K562 (cell line): ENCODE measurements around the gene FBXW8. TPM values are rescaled to one million over a fixed set of nuclear protein-coding genes. Genes with fewer than 3 reads are reported as not detected.

Experiments used
- ARID2 ChIP-seq: fragments of 450-650 bp; IDR thresholded peaks from 2 replicates; pipeline ENCODE4 v1.6.1; 2017; ENCODE audit warnings: antibody characterized with exemption, mild to moderate bottlenecking
- CBFA2T2 ChIP-seq: fragments of 450-650 bp; conservative IDR thresholded peaks from 2 replicates; pipeline ENCODE4 v1.6.1; 2017; ENCODE audit warnings: mild to moderate bottlenecking
- DIDO1 ChIP-seq: fragments of 450-650 bp; IDR thresholded peaks from 2 replicates; pipeline ENCODE4 v1.6.1; 2016; ENCODE audit warnings: low read depth, missing biosample characterization, missing genetic modification characterization
- ETV6 ChIP-seq, 3 experiments: fragments of 150-350 bp in 1 of 3; sonication (generic) in 1 of 3; formaldehyde crosslinking in 1 of 3; IDR thresholded peaks; 2 replicates each; pipeline versions ENCODE4 v1.6.1 to v1.8.0; 2014 to 2022; ENCODE audit warnings: borderline replicate concordance in 2 of 3, low read depth in 2 of 3, antibody characterized with exemption in 1 of 3, low read length in 1 of 3, mild to moderate bottlenecking in 1 of 3, missing genetic modification reagents in 1 of 3
- FOS ChIP-seq: IDR thresholded peaks from 3 replicates; pipeline ENCODE4 v1.6.1; 2011; ENCODE audit not compliant: insufficient read length; ENCODE audit errors: extremely low read depth
- GATAD2A ChIP-seq: fragments of 450-650 bp; IDR thresholded peaks from 2 replicates; pipeline ENCODE4 v1.6.1; 2017
- NR2C1 ChIP-seq, 2 experiments: fragments of 450-650 bp; IDR thresholded peaks; 2 replicates each; pipeline ENCODE4 v1.6.1; 2017; ENCODE audit warnings: mild to moderate bottlenecking in 2 of 2, antibody characterized with exemption in 1 of 2, inconsistent platforms in 1 of 2, missing compliant biosample characterization in 1 of 2, missing genetic modification characterization in 1 of 2
- TOE1 ChIP-seq, 2 experiments: fragments of 450-650 bp in 1 of 2; sonication (generic) in 1 of 2; formaldehyde crosslinking in 1 of 2; IDR thresholded peaks; 2 replicates each; pipeline versions ENCODE4 v1.7.1 to v1.8.0; 2016 to 2022; ENCODE audit warnings: borderline replicate concordance in 2 of 2, mild to moderate bottlenecking in 2 of 2, antibody characterized with exemption in 1 of 2, inconsistent platforms in 1 of 2, low read depth in 1 of 2, missing genetic modification reagents in 1 of 2, moderate library complexity in 1 of 2
- ZNF436 ChIP-seq: fragments of 250-450, 450-650 bp; sonication (Bioruptor Pico); formaldehyde crosslinking; IDR thresholded peaks from 2 replicates; pipeline ENCODE4 v1.7.0; 2020; ENCODE audit warnings: mild to moderate bottlenecking
- polyA plus RNA-seq, 8 experiments: library from polyadenylated mRNA; depleted of rRNA in 4 of 8; stranded (reverse) in 5 of 8; unstranded in 3 of 8; fragments of >200 nt; fragmentation: Nextera tagmentation in 2 of 8; fragmentation: Illumina TruSeq in 1 of 8; extraction: Ambion mirVana in 2 of 8; extraction: Trizol in 1 of 8; gene quantifications; 2 replicates each; pipeline versions ENCODE4 v1.2.1 to v1.2.3, GENCODE V29; 2011 to 2014; ENCODE audit warnings: inconsistent platforms in 1 of 8, missing spikeins in 1 of 8
- total RNA-seq, 7 experiments: library from RNA; depleted of rRNA in 6 of 7; stranded (reverse); fragments of >200 nt in 6 of 7; fragmentation: Illumina TruSeq in 2 of 7; extraction: Trizol in 2 of 7; gene quantifications; 2 replicates each; pipeline versions ENCODE4 v1.2.1 to v1.2.3, GENCODE V29; 2011 to 2021; ENCODE audit warnings: low replicate concordance in 1 of 7
- TF ChIP-seq, protein P1 (sequence below): fragments of 450-650 bp; IDR thresholded peaks from 2 replicates; pipeline ENCODE4 v1.6.1; 2017; ENCODE audit warnings: antibody characterized with exemption, mild to moderate bottlenecking
- TF ChIP-seq, protein P2 (sequence below): fragments of 250-450 bp; sonication (Bioruptor Pico); IDR thresholded peaks from 2 replicates; pipeline ENCODE4 v1.9.0; 2021; ENCODE audit warnings: mild to moderate bottlenecking, inconsistent platforms
- TF ChIP-seq, protein P3 (sequence below): IDR thresholded peaks from 3 replicates; pipeline ENCODE4 v1.6.1; 2011; ENCODE audit warnings: borderline replicate concordance, mild to moderate bottlenecking; ENCODE audit not compliant: insufficient read length, insufficient read depth
- TF ChIP-seq, protein P4 (sequence below): fragments of 450-650 bp; formaldehyde crosslinking; IDR thresholded peaks from 2 replicates; pipeline ENCODE4 v1.4.0; 2020; ENCODE audit warnings: mild to moderate bottlenecking, moderate library complexity

Gene FBXW8
- total and polyA plus RNA-seq, 9 of the 15 experiments (the other 6 are each of a cell fraction or from before 2014, with no cell fraction given) = 0.58 to 8.3 (median 4.4) TPM

DNA sequence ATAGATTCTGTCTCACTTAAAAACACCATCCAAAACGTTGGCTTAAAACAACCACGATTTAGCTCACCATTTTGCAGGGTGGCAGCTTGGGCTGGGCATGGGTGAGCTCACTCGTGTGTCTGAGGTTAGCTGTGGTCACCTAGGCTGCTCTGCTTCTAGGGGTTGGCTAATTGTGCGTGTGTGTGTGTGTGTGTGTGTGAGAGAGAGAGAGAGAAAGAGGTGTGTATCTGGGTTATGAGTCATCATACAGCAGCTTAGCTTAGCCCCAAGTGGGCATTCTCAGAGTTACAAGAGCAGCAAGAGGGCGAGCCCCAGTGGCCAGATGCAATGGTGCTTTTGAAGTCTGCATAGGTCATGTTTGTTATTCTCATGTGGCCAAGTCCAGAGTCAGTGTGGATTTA is 6.0 kb downstream of the FBXW8 start (continued):
- peak; percentile 60 for TF ChIP-seq FOS
- TF ChIP-seq NR2C1 (IDR thresholded peaks at IDR 0.05) = 0 out of 2 replicates have a peak, but pooled peaks have one; percentile 4
- TF ChIP-seq NR2C1 (tag; IDR thresholded peaks at IDR 0.05) = peak; percentile 46; the same call in 1 of the 2 replicates
- TF ChIP-seq, protein P1, sequence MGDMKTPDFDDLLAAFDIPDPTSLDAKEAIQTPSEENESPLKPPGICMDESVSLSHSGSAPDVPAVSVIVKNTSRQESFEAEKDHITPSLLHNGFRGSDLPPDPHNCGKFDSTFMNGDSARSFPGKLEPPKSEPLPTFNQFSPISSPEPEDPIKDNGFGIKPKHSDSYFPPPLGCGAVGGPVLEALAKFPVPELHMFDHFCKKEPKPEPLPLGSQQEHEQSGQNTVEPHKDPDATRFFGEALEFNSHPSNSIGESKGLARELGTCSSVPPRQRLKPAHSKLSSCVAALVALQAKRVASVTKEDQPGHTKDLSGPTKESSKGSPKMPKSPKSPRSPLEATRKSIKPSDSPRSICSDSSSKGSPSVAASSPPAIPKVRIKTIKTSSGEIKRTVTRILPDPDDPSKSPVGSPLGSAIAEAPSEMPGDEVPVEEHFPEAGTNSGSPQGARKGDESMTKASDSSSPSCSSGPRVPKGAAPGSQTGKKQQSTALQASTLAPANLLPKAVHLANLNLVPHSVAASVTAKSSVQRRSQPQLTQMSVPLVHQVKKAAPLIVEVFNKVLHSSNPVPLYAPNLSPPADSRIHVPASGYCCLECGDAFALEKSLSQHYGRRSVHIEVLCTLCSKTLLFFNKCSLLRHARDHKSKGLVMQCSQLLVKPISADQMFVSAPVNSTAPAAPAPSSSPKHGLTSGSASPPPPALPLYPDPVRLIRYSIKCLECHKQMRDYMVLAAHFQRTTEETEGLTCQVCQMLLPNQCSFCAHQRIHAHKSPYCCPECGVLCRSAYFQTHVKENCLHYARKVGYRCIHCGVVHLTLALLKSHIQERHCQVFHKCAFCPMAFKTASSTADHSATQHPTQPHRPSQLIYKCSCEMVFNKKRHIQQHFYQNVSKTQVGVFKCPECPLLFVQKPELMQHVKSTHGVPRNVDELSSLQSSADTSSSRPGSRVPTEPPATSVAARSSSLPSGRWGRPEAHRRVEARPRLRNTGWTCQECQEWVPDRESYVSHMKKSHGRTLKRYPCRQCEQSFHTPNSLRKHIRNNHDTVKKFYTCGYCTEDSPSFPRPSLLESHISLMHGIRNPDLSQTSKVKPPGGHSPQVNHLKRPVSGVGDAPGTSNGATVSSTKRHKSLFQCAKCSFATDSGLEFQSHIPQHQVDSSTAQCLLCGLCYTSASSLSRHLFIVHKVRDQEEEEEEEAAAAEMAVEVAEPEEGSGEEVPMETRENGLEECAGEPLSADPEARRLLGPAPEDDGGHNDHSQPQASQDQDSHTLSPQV = 0 out of 2 replicates have a peak, but pooled peaks have one; percentile 14
- TF ChIP-seq, protein P2, sequence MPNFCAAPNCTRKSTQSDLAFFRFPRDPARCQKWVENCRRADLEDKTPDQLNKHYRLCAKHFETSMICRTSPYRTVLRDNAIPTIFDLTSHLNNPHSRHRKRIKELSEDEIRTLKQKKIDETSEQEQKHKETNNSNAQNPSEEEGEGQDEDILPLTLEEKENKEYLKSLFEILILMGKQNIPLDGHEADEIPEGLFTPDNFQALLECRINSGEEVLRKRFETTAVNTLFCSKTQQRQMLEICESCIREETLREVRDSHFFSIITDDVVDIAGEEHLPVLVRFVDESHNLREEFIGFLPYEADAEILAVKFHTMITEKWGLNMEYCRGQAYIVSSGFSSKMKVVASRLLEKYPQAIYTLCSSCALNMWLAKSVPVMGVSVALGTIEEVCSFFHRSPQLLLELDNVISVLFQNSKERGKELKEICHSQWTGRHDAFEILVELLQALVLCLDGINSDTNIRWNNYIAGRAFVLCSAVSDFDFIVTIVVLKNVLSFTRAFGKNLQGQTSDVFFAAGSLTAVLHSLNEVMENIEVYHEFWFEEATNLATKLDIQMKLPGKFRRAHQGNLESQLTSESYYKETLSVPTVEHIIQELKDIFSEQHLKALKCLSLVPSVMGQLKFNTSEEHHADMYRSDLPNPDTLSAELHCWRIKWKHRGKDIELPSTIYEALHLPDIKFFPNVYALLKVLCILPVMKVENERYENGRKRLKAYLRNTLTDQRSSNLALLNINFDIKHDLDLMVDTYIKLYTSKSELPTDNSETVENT (CRISPR knock-in tag) = 0 out of 2 replicates have a peak, but pooled peaks have one; percentile 42
- TF ChIP-seq, protein P3, sequence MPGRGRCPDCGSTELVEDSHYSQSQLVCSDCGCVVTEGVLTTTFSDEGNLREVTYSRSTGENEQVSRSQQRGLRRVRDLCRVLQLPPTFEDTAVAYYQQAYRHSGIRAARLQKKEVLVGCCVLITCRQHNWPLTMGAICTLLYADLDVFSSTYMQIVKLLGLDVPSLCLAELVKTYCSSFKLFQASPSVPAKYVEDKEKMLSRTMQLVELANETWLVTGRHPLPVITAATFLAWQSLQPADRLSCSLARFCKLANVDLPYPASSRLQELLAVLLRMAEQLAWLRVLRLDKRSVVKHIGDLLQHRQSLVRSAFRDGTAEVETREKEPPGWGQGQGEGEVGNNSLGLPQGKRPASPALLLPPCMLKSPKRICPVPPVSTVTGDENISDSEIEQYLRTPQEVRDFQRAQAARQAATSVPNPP = no peak
- TF ChIP-seq GATAD2A = peak; percentile 90; the same call in 1 of the 2 replicates
- TF ChIP-seq, protein P4, sequence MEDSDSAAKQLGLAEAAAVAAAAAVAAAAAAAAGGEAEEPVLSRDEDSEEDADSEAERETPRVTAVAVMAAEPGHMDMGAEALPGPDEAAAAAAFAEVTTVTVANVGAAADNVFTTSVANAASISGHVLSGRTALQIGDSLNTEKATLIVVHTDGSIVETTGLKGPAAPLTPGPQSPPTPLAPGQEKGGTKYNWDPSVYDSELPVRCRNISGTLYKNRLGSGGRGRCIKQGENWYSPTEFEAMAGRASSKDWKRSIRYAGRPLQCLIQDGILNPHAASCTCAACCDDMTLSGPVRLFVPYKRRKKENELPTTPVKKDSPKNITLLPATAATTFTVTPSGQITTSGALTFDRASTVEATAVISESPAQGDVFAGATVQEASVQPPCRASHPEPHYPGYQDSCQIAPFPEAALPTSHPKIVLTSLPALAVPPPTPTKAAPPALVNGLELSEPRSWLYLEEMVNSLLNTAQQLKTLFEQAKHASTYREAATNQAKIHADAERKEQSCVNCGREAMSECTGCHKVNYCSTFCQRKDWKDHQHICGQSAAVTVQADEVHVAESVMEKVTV = peak; percentile 38; the same call in 1 of the 2 replicates
- no peak for TF ChIP-seq ZNF436 (CRISPR knock-in tag)
- TF ChIP-seq ETV6 (IDR thresholded peaks at IDR 0.05; ENCODE audit: borderline replicate concordance in 1 of 2, low read depth in 2 of 2, low read length in 1 of 2) = 0 out of 4 replicates have a peak, but pooled peaks of 1 of the 2 experiments have one; percentile 39
- no peak for TF ChIP-seq ETV6 (CRISPR knock-in tag; IDR thresholded peaks at IDR 0.05; ENCODE audit: borderline replicate concordance)
- peak; percentile 61; the same call in 1 of the 2 replicates for TF ChIP-seq DIDO1
- no peak for TF ChIP-seq CBFA2T2
- peak; percentile 58 for TF ChIP-seq ARID2
- peak; percentile 72 for TF ChIP-seq TOE1 (IDR thresholded peaks at IDR 0.05; ENCODE audit: borderline replicate concordance)
- TF ChIP-seq TOE1 (CRISPR knock-in tag; IDR thresholded peaks at IDR 0.05; ENCODE audit: borderline replicate concordance, low read depth) = no peak
